T1000 (cell line): ENCODE results near the gene POU2AF2.
"Not testable (repeated sequence)": the region's sequence is repeated elsewhere in the genome, so short reads cannot be mapped to it uniquely, and the experiment has no call there.

Experiments used
- DNase-seq: peaks from one replicate; lab custom pipeline; 2025; ENCODE audit warnings: mixed read lengths; lab: John Stamatoyannopoulos, UW

The POU2AF2 gene

DNA sequence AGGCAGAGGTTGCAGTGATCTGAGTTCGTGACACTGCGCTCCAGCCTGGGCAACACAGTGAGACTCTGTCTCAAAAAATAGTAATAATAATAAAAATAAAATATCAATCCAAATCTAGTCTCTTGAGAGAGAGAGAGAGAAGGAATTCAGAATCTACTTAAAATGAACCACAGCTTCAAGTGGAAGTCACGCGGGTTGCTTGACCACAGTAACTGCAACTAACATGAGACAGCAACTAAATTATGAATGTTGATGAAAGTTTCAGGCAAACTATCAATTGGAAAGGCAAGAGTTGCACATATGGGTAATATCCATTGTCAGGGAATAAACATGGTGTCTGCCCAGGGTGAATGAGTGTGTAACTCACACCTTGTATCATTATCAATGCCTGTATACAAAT is 12.5 kb downstream of the POU2AF2 start:
- no peak for DNase-seq

DNA sequence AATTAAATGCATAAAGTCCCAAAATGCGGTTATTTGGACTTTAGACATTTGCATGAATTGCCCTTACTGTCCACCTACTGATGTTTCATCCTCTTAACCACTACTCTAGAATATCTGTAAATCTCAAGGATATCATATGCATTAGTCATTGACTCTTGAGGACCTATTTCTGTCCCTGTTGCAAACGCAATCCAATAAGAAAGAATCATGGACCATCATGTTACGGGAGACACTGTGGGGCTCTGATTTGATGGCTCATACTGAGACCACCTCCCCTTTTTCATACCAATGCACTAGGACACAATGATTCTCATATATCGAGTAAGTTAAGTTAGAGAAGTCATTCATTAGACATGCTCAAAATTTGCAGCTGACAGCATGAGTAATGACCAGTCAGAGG is 14.4 kb downstream of the POU2AF2 start:
- DNase-seq, result no peak

DNA sequence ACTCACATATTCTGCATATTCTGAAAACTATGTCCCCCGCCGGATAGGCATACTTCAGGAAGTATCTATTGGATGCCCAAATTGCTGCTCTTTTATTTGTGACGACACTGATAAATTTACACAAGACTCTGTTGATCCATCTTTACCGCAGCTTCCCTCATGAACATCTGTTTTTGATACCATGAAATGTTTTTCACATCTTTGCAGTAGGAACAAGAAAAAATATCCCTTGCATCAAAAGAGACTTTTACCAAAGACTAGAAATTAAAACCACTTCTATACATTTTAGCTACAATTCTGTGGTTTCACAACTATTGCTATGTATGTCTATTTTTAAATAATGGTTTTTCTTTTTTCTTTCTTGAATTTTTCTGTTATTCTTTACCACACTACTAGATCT is 15.3 kb downstream of the POU2AF2 start:
- DNase-seq, result no peak

DNA sequence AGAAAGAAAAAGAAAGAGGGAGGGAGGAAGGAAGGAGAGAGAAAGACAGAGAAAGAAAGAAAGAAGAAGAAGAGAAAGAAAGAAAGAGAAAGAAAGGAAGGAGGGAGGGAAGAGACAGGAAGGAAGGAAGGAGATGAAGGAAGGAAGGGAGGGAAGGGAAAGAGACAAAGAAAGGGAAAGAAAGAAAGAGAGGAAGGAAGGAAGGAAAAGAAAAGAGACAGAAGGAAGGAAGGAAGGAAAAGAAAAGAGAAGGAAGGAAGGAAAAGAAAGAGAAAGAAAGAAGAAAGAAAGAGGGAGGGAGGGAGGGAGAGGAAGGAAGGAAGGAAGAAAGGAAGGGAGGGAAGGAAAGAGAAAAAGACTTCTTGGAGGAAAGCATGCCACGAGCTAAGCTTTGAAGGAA is 19.1 kb downstream of the POU2AF2 start:
- DNase-seq, result no peak

DNA sequence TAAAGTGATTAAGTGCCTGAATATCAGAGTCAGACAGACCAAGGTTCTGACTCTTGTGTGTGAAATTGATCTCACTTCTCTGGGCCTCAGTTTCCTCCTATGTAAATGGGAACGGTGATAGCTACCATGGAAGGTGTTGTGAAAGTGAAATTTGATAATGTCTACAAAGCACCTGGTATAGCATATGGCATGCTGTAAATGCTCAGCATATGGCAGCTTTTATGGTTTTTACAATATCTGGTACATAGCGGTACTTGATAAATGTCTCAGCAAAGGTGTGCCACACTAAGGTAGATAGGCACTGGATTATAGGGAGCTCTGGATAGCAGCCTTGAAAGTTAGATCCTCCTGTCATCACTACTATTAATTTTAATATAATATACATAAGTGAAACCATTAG is 19.9 kb downstream of the POU2AF2 start:
- DNase-seq, result no peak

DNA sequence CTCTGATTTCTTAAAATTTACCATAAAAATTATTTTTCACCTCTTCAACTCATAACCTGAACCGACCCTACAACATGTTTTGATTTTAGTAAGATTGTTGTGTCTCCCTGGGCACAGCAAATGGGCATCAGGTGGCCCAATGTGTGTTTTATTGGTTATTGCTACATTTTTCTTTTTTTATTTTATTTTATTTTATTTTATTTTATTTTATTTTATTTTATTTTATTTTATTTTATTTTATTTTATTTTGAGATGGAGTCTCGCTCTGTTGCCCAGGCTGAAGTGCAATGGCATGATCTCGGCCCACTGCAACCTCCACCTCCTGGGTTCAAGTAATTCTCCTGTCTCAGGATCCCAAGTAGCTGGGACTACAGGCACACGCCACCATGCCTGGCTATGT is 22.8 kb downstream of the POU2AF2 start:
- DNase-seq, result not testable (repeated sequence)

DNA sequence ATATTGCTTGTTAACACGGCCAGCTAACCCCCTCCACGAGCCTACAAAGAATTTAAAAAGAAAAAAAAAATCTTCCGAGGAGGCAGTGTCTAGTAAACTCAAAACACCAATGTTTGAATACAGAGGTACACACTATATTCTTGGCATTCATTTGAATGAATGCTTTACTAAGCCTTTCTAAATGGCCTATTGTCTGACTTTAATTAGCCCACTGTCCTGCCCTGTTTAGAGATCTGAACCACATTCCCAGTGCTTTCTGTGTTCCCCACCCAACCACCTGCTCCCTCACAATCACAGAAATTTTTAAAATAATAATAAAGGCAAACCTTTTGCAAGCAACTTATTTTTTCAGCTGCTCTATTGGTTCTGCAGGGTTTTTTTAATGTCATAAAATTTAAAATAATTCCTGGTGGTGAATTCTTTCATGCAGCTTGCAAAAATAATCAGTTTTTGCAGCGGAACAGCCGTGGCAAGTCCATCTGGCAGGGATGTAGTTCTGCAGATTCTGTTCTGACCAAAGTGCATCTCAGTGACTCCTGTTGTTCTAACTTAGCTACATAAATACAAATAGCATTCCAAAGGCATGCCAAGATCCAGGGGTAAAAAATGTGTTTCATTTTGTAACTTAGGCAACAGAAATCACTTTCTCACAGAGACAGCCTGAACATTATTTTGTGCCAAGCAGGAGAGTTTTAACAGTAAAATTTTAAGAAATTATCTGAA is 23.8 kb downstream of the POU2AF2 start:
- no peak for DNase-seq

DNA sequence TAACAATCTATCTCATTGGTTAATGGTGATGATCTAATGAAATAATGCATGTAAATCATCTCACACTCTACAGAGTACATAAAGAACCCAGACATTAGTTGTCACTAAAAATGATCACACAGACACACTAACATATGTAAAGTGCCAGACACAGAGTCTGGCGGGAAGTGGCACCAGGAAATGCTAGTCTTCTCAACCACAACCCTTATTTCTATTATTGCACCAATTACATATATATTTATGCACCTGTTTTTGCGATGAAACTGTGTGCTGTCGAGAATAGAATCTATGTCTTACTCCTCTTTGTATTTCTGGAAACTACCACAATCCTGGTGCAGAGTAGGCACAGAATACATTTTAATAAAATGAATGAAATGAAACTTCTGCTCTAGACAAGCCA is 26.9 kb downstream of the POU2AF2 start:
- no peak for DNase-seq

DNA sequence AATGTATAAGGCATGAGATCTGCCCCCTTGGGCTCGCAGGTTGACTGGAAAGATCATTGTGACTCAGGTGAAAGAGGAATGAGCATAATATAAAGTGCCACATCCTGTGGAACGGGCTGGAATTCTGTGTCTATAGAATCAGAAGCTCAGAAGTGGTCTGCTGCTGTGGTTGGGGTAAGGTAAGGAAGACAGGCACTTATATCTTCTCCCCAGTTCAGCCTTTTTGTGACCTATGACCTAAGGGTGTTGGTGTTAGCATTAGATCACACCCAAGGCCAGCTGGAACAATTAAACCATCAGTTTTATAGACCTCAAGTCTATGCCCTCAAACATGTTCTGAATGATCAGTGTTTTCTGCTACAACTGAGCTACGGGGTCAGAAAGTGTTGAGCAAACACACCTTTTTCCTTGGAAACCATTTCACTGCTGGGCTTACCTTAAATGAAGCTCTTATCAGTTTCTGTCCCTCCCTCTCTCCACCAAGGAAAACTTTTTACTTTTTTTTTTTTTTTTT is 37.1 kb downstream of the POU2AF2 start:
- DNase-seq, result no peak

DNA sequence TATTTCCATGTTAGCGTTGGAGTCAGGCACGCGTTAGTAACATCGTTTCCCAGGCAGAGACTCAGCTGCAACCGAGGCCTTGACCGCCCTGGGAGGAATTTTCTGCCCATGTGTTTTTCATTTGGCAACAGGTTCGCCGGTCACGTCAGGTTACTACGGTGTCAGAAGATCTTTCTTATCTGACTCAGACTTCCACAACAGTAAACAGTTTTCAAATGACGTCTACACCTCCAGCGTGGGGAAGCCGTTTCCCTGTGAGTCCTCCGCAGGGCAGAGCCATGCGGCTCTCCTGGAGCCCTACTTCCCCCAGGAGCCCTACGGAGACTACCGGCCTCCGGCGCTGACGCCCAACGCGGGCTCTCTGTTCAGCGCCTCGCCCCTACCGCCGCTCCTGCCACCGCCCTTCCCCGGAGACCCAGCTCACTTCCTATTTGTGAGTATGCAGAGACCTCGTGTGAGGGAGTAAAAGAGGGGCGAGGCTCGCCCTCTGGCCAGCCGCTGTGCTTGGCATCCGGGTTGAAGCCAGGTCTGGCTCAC is 38.5 kb downstream of the POU2AF2 start:
- DNase-seq, result no peak

DNA sequence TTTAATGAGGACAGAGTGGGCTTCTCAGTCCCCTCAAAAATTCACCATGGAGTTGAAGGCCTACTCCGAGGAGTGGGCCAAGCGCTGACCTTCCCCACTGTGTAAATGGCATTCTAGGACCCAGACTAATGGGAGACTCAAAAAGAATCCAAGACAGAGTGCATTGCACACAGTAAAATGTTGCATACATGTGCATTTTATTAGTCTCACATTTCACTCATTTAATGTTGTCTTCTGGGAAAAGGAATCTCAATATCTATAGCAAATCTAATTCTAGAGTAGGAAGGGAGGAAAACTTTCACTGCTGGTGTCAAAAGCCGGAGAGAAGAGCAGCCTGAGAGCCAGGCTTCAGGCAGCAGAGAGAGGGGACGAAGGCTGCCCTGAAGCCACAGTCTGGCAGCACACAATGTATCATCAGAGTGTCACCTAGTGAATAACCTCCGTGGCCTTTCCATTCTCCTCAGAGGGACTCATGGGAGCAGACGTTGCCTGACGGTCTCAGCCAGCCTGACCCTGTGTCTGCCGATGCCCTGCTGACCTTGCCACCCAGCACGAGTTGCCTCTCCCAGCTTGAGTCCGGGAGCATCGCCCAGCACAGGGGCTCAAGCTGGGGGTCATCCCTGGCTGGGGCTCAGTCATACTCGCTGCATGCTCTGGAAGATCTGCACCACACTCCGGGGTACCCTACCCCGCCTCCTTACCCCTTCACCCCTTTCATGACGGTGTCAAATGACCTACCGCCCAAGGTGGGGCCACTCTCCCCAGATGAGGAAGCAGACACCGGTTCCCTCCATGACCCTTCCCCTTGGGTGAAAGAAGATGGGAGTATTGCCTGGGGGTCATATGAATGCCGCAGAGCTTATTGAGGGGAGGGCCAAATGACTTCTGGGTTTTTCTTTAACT is 39.9 kb downstream of the POU2AF2 start:
- DNase-seq, result no peak

DNA sequence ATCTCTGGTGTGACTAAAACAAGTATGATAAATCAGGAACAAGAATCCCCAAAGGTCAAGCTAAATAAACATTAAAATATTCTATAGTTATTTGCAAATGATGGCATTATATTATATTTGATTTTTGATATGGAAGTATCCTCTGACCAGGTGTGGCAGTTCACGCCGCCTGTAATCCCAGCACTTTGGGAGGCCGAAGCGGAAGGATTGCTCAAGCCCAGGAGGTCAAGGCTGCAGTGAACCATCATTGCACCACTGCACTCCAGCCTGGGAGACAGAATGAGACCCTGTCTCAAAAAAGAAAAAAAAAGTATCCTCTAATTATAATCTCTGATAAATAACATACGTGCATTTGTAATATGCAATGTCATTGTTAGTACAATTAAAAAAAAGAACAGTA is 46.2 kb downstream of the POU2AF2 start:
- DNase-seq, result no peak

DNA sequence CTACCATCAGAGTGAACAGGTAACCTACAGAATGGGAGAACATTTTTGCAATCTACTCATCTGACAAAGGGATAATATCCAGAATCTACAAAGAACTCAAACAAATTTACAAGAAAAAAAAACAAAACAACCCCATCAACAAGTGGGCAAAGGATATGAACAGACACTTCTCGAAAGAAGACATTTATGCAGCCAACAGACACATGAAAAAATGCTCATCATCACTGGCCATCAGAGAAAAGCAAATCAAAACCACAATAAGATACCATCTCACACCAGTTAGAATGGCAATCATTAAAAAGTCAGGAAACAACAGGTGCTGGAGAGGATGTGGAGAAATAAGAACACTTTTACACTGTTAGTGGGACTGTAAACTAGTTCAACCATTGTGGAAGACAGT is 46.9 kb downstream of the POU2AF2 start:
- not testable (repeated sequence) for DNase-seq

DNA sequence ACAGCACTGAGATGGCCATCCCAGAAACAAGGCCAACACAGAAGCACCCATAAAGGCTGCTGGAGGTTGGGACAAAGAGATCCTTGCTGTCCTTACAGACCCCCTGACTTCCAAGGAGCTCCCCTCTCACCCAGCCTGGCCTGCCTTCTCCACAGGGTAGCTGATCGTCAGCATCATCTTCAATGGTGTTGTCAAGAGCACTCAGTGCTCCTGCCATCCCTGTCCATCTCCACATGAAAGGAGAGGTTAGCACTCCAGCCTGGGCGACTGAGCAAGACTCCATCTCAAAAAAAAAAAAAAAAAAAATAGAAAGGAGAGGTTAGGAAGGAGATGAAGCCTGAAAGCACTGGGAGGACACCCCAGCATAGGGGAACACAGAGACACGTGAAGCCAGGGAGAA is 50.7 kb downstream of the POU2AF2 start:
- DNase-seq, result no peak

DNA sequence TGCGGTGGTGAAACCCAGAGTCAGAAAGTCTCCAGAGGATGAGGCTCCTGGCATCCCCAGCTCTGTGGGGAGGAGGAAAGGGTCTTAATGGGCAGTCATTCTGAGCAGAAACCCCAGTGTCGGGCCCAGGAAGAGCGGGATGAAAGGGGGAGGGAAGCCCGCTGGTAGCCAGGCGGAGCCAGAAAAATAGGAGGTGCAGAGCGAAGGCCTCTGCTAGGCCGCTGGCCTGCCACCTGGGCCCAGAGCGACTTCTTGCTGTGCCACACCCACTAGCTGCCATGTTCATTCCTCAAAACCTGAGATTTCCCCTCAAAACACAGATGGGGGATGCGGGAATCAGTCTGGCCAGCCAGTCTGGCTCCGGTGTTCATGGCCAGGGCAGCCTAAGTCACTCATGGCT is 52.2 kb downstream of the POU2AF2 start:
- DNase-seq, result no peak

DNA sequence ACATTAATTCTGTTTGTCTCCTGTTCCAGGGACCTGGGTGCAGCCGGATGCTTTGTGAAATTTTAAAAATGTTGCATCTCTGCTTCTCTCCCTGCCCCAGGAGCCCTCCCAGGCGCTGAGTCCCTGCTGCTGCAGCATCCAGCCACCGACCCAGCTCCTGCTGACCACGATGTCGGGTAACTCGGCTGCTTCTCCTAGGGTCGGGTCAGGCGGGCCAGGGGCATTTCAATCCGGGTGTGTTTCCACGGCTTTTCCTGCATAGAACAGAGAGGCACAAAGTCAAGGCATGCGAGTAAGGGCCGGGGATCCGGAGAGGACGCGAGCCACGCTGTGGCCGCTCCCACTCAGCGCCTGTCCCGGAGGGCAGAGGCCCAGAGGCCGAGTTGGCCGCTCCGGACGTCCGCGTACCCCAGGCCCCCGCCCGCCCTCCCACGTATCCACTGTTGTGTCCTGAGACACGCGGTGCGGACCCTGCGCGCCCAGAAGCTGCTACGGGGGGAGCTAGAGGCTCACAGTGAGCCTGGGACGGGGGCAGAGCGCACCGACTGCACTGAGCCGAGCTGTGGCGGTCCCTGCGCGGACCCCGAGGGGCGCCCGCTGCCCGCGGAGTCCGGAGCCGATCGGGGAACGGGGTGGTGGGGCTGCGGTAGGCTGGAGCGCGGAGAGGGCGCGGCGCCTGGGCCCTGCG is 53.0 kb downstream of the POU2AF2 start, which contains the start of gene POU2AF3:
Gene POU2AF3 (plus strand): TSS at position 134 of the 688 bp plus-strand sequence. CDS start 36 bp downstream, at position 170.
- DNase-seq, result no peak

DNA sequence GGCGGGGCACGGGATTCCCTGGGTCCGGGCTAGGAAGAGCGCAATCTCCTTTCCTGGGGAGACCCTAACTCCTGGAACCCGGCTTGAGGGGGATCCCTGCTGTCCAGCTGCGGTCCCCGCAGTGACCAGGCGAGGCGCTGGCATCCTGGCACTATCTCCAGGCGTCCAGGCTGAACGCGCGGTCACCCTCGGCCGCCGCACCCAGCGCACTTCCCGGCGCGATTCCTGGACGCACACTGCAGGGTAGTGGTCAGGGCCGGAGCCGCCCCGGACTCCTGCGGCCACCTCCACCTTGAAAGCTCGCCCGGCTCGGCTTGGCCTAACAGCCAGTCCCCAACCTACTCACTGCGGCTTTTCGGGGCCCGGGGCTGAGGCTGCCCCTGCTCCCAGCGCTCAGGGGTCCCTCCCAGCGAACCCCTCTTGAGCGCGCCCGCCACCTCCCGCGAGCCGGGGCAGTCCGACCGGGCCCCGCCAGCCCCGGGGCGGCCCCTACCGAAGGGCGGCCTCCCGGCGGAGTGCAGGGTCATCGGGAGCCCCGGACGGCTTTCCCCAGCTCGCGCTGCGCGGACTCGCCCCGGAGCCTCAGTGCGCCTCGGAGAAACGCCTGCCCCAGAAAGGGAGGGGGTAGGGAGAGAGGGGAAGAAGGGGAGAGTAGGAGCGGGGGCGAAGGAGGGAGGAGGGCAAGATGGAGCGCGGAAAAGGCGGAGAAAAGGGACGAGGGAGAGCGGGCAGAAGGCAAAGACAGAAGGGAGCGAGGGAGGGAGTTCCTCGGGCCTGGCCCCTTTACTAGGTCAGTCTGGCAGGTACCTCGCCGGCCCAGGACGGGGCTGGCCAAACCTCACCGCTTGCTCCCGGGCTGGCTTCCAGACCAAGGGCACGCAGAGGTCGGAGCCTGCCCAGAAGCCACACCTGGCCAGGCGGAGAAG is 53.8 kb downstream of the POU2AF2 start:
- DNase-seq, result no peak

DNA sequence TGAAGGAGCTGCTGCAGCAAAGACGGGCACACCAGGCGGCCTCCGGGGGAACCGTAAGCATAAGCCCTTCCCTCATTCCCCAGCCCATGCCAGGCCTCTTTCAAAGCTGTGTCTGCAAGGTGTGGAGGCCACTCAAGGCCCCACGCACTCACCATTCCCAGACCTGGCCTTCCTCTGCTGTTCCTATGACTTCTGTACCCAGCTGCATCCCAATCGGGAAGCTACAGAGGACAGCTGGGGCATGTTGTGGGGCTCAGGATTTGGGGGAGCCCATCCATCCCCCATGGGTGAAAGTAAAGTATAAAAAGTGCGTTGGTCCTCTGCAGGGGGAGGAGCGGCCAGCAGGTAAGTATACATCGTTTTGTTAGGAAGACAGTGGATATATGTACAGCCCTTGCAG is 55.0 kb downstream of the POU2AF2 start:
- no peak for DNase-seq

DNA sequence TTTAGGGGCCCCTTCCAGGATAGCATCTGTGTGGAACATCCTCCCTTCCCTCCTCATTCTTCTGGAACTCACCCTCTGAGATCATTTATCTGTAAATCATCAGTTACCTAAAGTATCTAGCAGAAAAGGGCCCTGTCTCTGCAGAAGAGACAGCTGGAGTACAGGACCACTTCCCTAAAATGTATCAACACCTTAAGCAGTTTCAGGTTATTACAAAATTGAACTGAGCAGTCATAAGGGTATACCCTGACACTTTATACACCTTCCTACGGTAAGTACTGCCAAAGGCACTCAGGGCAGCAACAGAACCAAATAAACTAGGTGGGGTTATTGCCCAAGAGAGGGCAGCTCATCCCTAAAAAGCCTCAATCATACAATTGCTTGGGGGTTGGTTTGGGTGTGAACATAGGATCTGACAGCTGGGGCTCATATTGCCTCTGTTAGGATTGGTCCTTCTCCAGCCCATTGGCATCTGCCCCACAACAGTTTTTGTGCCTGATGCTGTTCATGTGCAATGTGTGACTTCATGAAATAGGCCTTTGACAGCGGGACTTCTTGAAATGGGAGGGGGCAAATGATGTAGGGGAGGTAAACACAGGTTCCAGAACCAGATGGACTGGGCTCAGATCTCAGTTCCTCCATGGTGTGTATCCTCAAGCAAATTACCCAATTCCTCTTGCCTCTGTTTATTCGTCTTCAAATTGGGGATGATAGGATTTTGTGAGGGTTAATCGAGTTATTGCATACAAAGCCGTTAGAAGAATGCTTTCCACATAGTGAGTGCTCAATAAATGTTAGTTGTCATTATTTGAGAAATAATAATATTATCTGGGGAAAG is 55.7 kb downstream of the POU2AF2 start:
- DNase-seq, result no peak

DNA sequence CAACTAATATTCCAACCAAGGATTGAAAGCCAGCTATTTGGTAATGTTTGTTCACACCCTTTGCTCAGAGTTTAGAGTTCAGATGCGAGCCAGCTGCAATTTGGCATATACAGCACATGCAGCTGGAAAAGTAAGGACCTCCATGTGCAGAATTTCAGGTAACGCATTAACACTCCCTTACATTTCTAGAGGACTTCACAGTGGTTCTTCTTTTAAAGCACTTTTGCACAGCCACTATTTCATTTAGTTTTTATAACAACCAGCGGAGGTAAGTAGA is 56.3 kb downstream of the POU2AF2 start:
- no peak for DNase-seq
